ENCODE measurements around the gene MEIS2. TPM values are rescaled to one million over a fixed set of nuclear protein-coding genes. Genes with fewer than 3 reads are reported as not detected.

The MEIS2 gene
- total RNA-seq, 1 donor from 2014 or later = 6.0 TPM

DNA sequence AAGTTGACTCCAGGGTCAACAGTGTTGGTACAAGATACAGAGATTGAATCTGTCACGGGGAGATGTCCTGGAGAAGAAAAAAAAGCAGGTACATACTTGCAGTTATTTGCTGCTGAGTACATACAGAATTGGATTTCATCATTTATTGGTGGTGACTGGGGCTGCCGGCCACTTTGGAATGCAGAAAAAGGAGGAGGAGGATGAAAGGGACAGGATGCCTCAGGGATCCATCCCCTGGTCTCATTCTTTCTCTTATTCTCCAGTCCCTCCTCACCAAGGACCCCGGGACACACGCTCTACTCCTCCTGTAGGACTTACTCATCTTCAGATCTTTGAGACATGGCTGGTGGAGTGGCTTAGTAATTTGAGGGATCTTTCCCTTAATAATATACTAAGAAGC lies 30.0 kb upstream of the MEIS2 start:
- Mint-ChIP-seq H3K9me3 (ENCODE audit: unreplicated experiment) (no peaks in the 10 kb centered on the region), H3K4me3 (ENCODE audit: unreplicated experiment) (no peak overlapping the region), H3K36me3 (ENCODE audit: unreplicated experiment) (no peaks in the 10 kb centered on the region), H3K27me3 (ENCODE audit: unreplicated experiment) (no peaks in the 10 kb centered on the region), H3K27ac (ENCODE audit: unreplicated experiment) (no peak overlapping the region), H3K4me1 (ENCODE audit: low read depth, unreplicated experiment) (no peaks in the 10 kb centered on the region)
- no peak for DNase-seq
- TF ChIP-seq, protein P1, sequence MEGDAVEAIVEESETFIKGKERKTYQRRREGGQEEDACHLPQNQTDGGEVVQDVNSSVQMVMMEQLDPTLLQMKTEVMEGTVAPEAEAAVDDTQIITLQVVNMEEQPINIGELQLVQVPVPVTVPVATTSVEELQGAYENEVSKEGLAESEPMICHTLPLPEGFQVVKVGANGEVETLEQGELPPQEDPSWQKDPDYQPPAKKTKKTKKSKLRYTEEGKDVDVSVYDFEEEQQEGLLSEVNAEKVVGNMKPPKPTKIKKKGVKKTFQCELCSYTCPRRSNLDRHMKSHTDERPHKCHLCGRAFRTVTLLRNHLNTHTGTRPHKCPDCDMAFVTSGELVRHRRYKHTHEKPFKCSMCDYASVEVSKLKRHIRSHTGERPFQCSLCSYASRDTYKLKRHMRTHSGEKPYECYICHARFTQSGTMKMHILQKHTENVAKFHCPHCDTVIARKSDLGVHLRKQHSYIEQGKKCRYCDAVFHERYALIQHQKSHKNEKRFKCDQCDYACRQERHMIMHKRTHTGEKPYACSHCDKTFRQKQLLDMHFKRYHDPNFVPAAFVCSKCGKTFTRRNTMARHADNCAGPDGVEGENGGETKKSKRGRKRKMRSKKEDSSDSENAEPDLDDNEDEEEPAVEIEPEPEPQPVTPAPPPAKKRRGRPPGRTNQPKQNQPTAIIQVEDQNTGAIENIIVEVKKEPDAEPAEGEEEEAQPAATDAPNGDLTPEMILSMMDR (IDR thresholded peaks at IDR 0.05; ENCODE audit: partially characterized antibody, unreplicated experiment) = no peak

DNA sequence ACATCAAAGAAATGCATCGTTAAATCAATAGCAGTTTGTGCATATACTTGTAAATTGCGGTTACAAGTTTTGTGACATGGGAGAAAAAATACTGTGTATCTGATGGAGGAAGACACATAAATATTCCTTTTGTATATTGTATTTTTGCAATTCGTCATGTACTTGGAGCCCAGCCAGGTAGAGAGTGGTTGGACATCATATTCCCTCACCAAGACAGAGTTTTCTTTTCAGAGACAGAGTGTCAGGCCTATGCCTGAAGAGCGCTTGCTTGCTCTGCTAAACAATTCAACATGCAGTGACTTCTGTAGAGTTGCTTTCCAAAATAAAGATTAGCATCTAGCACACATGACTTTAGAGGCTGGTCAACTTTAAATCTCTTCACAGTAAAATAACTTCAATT lies 24.8 kb upstream of the MEIS2 start:
- H3K36me3 Mint-ChIP-seq (ENCODE audit: unreplicated experiment) = no peaks in the 10 kb centered on the region
- TF ChIP-seq, protein P1 (IDR thresholded peaks at IDR 0.05; ENCODE audit: partially characterized antibody, unreplicated experiment) = no peak
- H3K9me3 Mint-ChIP-seq (ENCODE audit: unreplicated experiment) = no peaks in the 10 kb centered on the region
- H3K4me3 Mint-ChIP-seq (ENCODE audit: unreplicated experiment) = no peak overlapping the region
- H3K4me1 Mint-ChIP-seq (ENCODE audit: low read depth, unreplicated experiment) = no peaks in the 10 kb centered on the region
- H3K27ac Mint-ChIP-seq (ENCODE audit: unreplicated experiment) = no peak overlapping the region
- no peak for DNase-seq
- no peaks in the 10 kb centered on the region for H3K27me3 Mint-ChIP-seq (ENCODE audit: unreplicated experiment)

DNA sequence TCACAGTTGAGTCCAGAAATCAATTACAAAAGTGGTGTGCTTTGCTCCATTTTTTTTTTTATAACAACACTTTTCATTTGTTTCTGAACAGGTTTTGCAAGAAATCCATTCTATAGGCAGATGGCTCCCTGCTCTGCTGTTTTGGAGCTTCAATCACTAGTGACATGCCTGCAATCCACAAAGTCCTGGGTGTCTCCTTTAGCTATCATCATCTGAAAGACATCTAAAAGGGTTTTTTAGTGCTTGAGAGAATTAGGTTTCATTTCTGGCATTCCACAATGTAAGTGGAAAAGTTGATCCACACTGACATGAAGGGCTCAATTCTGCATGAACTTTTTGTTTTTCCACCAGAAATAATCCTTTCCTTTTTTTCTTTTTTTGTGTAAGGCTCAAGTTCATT lies 24.0 kb upstream of the MEIS2 start:
- no peaks in the 10 kb centered on the region for H3K27me3 Mint-ChIP-seq (ENCODE audit: unreplicated experiment)
- H3K36me3 Mint-ChIP-seq (ENCODE audit: unreplicated experiment) = no peaks in the 10 kb centered on the region
- H3K4me3 Mint-ChIP-seq (ENCODE audit: unreplicated experiment) = no peak overlapping the region
- no peak overlapping the region for H3K27ac Mint-ChIP-seq (ENCODE audit: unreplicated experiment)
- no peak for DNase-seq
- H3K4me1 Mint-ChIP-seq (ENCODE audit: low read depth, unreplicated experiment) = no peaks in the 10 kb centered on the region
- TF ChIP-seq, protein P1 (IDR thresholded peaks at IDR 0.05; ENCODE audit: partially characterized antibody, unreplicated experiment) = no peak
- H3K9me3 Mint-ChIP-seq (ENCODE audit: unreplicated experiment) = no peaks in the 10 kb centered on the region

DNA sequence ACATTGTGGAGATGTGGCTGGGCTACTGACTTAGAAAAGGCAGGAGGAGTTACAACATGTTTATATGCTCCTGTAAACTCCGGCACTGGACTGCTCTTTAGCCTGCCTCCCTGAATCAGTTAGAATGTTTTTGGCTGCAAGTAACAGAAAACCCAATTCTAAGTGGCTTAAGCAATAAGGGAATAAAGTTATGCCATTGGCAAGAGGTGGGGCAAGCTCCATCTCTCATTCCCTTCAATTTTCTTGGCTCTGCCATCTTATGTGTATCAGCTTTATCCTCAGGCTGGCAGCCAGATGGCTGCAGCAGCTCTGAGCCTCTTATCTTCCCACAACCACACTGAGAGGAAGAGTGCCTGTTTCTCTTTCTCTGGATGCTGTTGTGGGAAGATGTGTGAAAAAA lies 22.4 kb upstream of the MEIS2 start:
- H3K36me3 Mint-ChIP-seq (ENCODE audit: unreplicated experiment) = no peaks in the 10 kb centered on the region
- H3K27ac Mint-ChIP-seq (ENCODE audit: unreplicated experiment) = no peak overlapping the region
- TF ChIP-seq, protein P1 (IDR thresholded peaks at IDR 0.05; ENCODE audit: partially characterized antibody, unreplicated experiment) = no peak
- H3K4me1 Mint-ChIP-seq (ENCODE audit: low read depth, unreplicated experiment) = no peaks in the 10 kb centered on the region
- no peaks in the 10 kb centered on the region for H3K9me3 Mint-ChIP-seq (ENCODE audit: unreplicated experiment)
- no peak overlapping the region for H3K4me3 Mint-ChIP-seq (ENCODE audit: unreplicated experiment)
- no peaks in the 10 kb centered on the region for H3K27me3 Mint-ChIP-seq (ENCODE audit: unreplicated experiment)
- DNase-seq = no peak

DNA sequence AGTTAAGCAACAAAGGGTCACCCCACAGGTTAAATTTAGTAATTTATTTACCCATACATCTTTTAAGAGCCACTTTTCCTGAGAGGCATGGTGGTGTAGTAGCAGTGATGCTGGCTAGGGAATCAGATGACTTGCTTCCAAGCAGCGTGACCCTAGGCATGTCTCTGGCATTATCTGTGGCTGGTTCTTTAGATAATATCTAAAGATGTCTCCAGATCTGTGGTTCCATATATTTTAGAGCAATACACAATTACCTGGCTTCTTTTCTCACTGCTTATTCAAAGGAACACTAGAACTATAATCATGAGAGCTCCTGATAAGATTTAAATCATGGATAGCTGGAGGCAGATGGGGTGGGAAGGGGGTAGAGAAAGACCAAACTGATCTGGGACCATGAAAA lies 21.1 kb upstream of the MEIS2 start:
- Mint-ChIP-seq H3K36me3 (ENCODE audit: unreplicated experiment) (no peaks in the 10 kb centered on the region), H3K27me3 (ENCODE audit: unreplicated experiment) (no peaks in the 10 kb centered on the region), H3K9me3 (ENCODE audit: unreplicated experiment) (no peaks in the 10 kb centered on the region), H3K4me3 (ENCODE audit: unreplicated experiment) (no peak overlapping the region), H3K4me1 (ENCODE audit: low read depth, unreplicated experiment) (no peaks in the 10 kb centered on the region), H3K27ac (ENCODE audit: unreplicated experiment) (no peak overlapping the region)
- no peak for DNase-seq
- TF ChIP-seq, protein P1 (IDR thresholded peaks at IDR 0.05; ENCODE audit: partially characterized antibody, unreplicated experiment) = no peak
